Measurements from ENCODE around the gene ACSM6. TPM values are rescaled to one million over a fixed set of nuclear protein-coding genes. Genes with fewer than 3 reads are reported as not detected.

Gene ACSM6
- total RNA-seq, 1 experiment from 2014 or later, result not detected

DNA sequence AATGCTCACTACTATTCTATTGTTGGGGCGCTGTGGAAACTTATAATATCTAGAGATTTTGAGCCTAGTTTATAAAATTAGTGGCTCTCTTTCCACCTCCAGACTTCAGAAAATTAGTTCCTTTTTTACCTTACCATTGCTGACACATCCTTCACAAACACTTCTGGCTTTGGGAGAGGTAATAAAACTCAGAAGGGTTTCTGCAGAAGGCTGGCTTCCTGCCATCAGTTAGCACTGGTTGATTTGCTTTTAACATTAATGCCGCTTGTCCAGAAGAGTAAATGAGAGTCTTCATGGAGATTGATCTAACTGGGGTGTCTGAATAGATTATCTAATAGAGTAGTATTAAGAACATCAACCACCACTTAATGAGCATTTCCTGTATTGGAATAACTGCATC, 20.3 kb downstream of the ACSM6 start:
- Histone ChIP-seq H4K8ac (replicated peaks; ENCODE audit: insufficient read length, low read depth, low read length) (no peak overlapping the region), H3K4me2 (ENCODE audit: insufficient read depth, insufficient read length, low read length) (no peak overlapping the region)
- no CpG with 5 or more reads among the region's 2 CpGs for WGBS (ENCODE audit: extremely low coverage, insufficient read length, low lambda C conversion rate)

More for the DNA sequence above, 20.3 kb downstream of the ACSM6 start:
- Histone ChIP-seq H3K23me2 (ENCODE audit: insufficient read length, low read depth, low read length, poor library complexity, severe bottlenecking) (no peaks in the 10 kb centered on the region), H2AK5ac (ENCODE audit: insufficient read length, low read length) (no peak overlapping the region), H3K79me1 (ENCODE audit: insufficient read depth, low read depth, low read length, poor library complexity, severe bottlenecking) (no peaks in the 10 kb centered on the region), H2BK20ac (ENCODE audit: low read depth, low read length, poor library complexity, severe bottlenecking) (no peak overlapping the region), H2AFZ (ENCODE audit: low read length) (no peak overlapping the region), H4K91ac (ENCODE audit: insufficient read length, low read depth, low read length) (no peak overlapping the region), H3K27ac (ENCODE audit: insufficient read length, low read depth, low read length) (no peak overlapping the region), H3K14ac (ENCODE audit: insufficient read depth, low read length) (no peak overlapping the region), H3K79me2 (ENCODE audit: insufficient read depth, low read length) (no peaks in the 10 kb centered on the region), H3T11ph (ENCODE audit: low read length) (no peak overlapping the region), H3K23ac (ENCODE audit: insufficient read length, low read depth, low read length) (no peak overlapping the region), H3K27me3 (ENCODE audit: insufficient read depth, low read length) (no peaks in the 10 kb centered on the region), H3K18ac (ENCODE audit: insufficient read length, low read depth, low read length) (no peak overlapping the region), H3K9me3 (ENCODE audit: control insufficient read depth, low read depth, low read length) (no peaks in the 10 kb centered on the region), H2BK12ac (ENCODE audit: insufficient read length, low read depth, low read length) (no peak overlapping the region), H3K9ac (ENCODE audit: extremely low read depth, insufficient read length, low read length) (no peak overlapping the region), H4K5ac (ENCODE audit: insufficient read length, low read depth, low read length) (no peak overlapping the region), H2BK5ac (ENCODE audit: insufficient read length, low read length) (no peak overlapping the region), H3K4ac (ENCODE audit: low read depth, low read length) (no peak overlapping the region), H3K4me1 (ENCODE audit: insufficient read depth, low read length) (peaks cover under 1% of the 10 kb centered on the region; the same call in 1 of the 2 replicates), H2BK120ac (ENCODE audit: low read depth, low read length, poor library complexity, severe bottlenecking) (no peak overlapping the region), H3K56ac (ENCODE audit: insufficient read length, low read depth, low read length) (no peak overlapping the region), H4K20me1 (ENCODE audit: control insufficient read depth, insufficient read depth, insufficient read length) (no peaks in the 10 kb centered on the region), H2BK15ac (ENCODE audit: low read depth, low read length) (no peak overlapping the region)
- Mint-ChIP-seq H3K4me1 (peaks cover 9 to 17% of the 10 kb centered on the region in 2 experiments), H3K36me3 (ENCODE audit: insufficient read depth in 1 of 3, low read depth in 3 of 3) (peaks cover under 1 to 22% (median 22%) of the 10 kb centered on the region in 3 experiments; a peak in 5 of 7 replicates), H3K4me3 (no peak overlapping the region), H3K27ac (no peak overlapping the region), H3K9me3 (no peaks in the 10 kb centered on the region; a peak in 2 of 5 replicates), H3K27me3 (ENCODE audit: low read depth) (no peaks in the 10 kb centered on the region)
- DNase-seq, result no peak
- TF ChIP-seq, protein P1, sequence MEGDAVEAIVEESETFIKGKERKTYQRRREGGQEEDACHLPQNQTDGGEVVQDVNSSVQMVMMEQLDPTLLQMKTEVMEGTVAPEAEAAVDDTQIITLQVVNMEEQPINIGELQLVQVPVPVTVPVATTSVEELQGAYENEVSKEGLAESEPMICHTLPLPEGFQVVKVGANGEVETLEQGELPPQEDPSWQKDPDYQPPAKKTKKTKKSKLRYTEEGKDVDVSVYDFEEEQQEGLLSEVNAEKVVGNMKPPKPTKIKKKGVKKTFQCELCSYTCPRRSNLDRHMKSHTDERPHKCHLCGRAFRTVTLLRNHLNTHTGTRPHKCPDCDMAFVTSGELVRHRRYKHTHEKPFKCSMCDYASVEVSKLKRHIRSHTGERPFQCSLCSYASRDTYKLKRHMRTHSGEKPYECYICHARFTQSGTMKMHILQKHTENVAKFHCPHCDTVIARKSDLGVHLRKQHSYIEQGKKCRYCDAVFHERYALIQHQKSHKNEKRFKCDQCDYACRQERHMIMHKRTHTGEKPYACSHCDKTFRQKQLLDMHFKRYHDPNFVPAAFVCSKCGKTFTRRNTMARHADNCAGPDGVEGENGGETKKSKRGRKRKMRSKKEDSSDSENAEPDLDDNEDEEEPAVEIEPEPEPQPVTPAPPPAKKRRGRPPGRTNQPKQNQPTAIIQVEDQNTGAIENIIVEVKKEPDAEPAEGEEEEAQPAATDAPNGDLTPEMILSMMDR (conservative IDR thresholded peaks at IDR 0.05), result no peak
